IPS DF 19.7 (cell line): ENCODE data around the gene RECK.
"Not testable (repeated sequence)": the region's sequence is repeated elsewhere in the genome, so short reads cannot be mapped to it uniquely, and the experiment has no call there.

ENCODE experiments used
- DNase-seq: peaks from one replicate; pipeline ENCODE4 v3.0.0-alpha.2; 2013; ENCODE audit warnings: low read depth, low spot score

The RECK gene

GRCh38 chr9:36112516-36112915 lies 75.8 kb downstream of the RECK start:
- no peak for DNase-seq

DNA sequence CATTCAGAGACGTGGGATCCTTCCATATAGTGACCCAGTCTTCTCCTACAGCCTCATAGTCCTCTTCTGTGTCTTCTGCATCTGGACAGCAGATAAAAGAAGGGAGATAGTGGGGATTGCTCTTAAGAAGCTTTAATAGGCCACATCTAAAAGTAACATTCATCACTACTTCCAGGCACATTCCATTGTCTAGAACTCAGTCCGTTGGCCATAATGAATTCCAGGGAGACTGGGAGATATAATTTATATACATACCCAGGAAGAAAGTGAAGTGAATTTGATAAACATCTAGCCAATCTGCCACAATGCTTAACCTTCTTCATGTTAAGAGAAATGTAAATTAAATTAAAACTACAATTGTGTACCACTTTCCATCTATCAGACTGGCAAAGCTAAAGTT lies 77.3 kb downstream of the RECK start:
- DNase-seq: no peak

- no peak for DNase-seq
Observed at GRCh38 chr9:36116593-36116992, 79.9 kb downstream of the RECK start.

- no peak for DNase-seq
Observed at GRCh38 chr9:36118201-36118600, 81.5 kb downstream of the RECK start.

DNA sequence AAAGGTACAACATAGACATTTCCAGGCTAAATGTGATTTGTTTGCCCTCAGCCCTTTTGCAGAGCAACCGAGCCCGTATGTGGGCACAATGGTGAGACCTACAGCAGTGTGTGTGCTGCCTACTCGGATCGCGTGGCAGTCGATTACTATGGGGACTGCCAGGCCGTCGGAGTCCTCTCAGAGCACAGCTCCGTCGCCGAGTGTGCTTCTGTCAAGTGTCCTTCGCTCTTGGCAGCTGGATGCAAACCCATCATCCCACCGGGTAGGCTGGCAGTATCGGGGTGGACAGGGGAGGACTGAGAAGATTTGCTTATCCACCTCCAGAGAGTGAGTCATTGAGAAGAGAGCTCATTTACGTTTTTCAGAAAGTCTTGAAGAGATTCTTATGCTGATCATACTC lies 82.0 kb downstream of the RECK start:
- no peak for DNase-seq

- no peak for DNase-seq
Observed at GRCh38 chr9:36119476-36119875, 82.8 kb downstream of the RECK start.

GRCh38 chr9:36120705-36121104 lies 84.0 kb downstream of the RECK start:
- DNase-seq: no peak

DNA sequence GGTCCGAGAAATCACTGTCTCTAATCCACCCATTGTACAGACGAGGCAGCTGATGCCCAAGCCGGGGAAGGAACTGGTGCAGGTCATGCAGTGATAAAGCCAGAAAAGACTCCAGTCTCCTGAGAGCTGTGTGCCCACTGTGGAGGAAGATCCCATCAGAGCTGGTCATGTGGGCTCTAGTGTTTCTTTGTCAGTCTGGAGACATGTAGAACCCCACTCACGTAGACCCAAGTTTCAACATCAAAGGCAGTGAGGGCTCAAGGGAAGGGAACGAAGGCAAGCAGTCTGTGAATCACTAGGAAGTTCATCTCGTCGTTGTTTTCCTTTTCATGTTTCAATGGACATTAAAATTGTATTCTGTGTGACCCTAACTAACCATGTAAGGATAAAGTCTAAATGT lies 85.3 kb downstream of the RECK start:
- no peak for DNase-seq

DNA sequence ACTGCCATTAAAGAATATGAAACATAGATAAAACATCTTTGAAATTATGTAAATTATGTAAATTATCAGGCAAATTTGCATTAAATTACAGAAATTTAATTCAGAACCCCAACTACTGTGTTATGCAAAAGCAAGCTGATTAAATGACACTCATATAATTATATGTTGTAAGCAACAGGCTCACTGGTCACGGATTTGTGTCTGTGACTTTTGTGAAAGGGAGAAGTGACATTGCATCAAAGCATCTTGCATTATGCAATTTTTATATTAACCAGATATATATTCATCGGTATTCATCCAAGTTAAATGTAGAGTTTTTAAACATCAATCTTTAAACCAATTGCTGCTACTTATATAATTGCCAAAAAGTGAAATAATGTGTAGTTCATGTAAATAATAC lies 86.8 kb downstream of the RECK start:
- no peak for DNase-seq

- DNase-seq: no peak
Observed at GRCh38 chr9:36125062-36125855, 88.5 kb downstream of the RECK start.

GRCh38 chr9:36126016-36126730 lies 89.5 kb downstream of the RECK start:
- no peak for DNase-seq

GRCh38 chr9:36127652-36128244 lies 91.0 kb downstream of the RECK start:
- no peak for DNase-seq

- no peak for DNase-seq
Observed at GRCh38 chr9:36128349-36128748, 91.6 kb downstream of the RECK start.

DNA sequence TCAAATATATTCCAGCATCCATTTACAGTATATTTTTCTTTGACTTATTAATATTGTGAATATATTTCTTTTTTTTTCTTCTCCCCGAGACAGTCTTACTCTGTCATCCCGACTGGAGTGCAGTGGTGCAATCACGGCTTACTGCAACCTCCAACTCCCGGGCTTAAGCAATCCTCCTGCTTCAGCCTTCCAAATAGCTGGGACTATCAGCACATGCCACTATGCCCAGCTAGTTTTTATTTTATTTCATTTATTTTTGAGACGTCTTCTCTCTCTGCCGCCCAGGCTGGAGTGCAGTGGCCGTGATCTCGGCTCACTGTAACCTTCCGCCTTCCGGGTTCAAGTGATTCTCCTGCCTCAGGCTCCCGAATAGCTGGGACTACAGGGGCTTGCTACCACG lies 92.4 kb downstream of the RECK start:
- DNase-seq: no peak

GRCh38 chr9:36131666-36132065 lies 95.0 kb downstream of the RECK start:
- DNase-seq: not testable (repeated sequence)

GRCh38 chr9:36132086-36132485 lies 95.4 kb downstream of the RECK start:
- DNase-seq: no peak

DNA sequence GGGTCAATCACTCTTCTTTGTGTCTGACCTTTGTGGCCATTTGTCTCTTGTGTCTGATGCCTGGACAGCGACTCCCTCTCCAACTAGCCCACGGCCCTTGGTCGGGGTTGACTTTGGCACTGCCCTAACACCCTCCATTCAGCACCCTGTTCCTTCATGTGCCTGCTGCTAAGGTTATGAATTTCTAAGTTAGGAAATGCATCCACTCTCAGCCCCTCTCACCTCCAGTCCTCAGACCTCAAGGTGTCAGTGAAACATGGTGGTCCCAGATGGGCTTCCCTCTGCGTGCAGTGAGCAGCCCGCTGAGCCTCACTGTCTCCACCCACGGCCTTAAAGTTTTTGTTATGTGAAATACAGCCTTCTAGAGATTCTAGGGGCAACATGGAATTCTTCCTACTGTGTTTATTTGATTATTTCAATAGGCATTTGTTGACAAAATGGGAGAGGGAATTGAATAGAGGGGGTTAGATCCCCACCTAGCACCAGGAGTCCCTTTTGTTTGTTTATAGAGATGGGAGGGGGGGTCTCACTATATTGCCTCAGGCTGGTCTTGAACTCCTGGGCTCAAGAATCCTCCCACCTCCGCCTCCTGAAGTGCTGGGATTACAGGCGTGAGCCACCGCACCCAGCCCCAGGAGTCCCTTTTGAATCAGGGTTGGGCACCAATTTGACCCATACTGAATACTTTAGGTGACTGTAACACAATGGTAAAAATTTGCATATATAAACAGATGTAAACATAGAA lies 98.2 kb downstream of the RECK start:
- DNase-seq: no peak

DNA sequence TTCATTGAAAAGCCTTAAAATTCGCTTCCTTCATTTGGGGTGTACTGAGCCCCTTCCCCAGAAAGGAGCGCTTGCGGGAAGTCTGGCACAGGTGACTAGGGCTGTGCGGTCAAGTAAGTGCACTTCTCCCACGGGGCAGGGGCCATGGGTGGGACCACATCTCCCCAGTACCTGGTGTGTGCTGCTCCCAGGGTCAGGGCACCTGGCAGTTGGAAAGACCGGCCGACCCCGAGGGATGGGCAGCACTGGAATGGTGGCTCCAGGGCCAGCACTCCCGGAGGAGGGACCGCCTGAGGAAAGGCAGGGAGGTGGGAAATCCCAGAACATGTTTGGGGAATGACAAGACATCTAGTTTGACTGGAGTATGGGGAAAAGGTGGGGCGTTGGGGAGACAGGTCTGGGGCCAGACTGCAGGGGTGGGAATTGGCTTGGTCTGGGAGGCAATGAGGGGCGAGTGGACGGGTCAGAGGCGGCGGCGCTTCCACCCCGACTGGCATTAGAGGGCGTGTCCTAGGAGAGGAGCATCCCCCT lies 99.1 kb downstream of the RECK start:
- no peak for DNase-seq

- DNase-seq: no peak
Observed at GRCh38 chr9:36136272-36136893, 99.7 kb downstream of the RECK start, which contains the start of gene GLIPR2. TSS of gene GLIPR2 (plus strand) at chr9:36136733. CDS start at chr9:36136779, 46 bp downstream.

- DNase-seq: no peak
Observed at GRCh38 chr9:36136894-36137391, 100.2 kb downstream of the RECK start.

GRCh38 chr9:36137392-36138004 lies 100.8 kb downstream of the RECK start:
- DNase-seq: no peak
